Central memory CD8-positive, alpha-beta T cell (primary cell): ENCODE results near the gene NAA50.

ENCODE experiments used
- ATAC-seq: fragments of 150-1000 bp; cut with Tn5 transposase; replicated peaks from 2 replicates; pipeline ENCODE4 v1.10.0; 2022; ENCODE audit warnings: mild to moderate bottlenecking, moderate FRiP score, moderate number of reproducible peaks; ENCODE audit not compliant: poor library complexity, severe bottlenecking; ENCODE audit errors: extremely low read depth
- DNase-seq, 2 donors: peaks; one replicate each; pipeline ENCODE4 v3.0.0; 2021; ENCODE audit warnings: low spot score in 2 of 2
- H3K27ac Mint-ChIP-seq: one replicate; pipeline ENCODE4 v1.8.0; 2022; ENCODE audit warnings: low read depth, mild to moderate bottlenecking, moderate library complexity, mixed read lengths
- H3K27me3 Mint-ChIP-seq: one replicate; pipeline ENCODE4 v1.8.0; 2022; ENCODE audit warnings: mixed read lengths
- H3K36me3 Mint-ChIP-seq: one replicate; pipeline ENCODE4 v1.8.0; 2022; ENCODE audit warnings: mild to moderate bottlenecking, moderate library complexity, mixed read lengths; ENCODE audit not compliant: insufficient read depth
- H3K4me1 Mint-ChIP-seq: one replicate; pipeline ENCODE4 v1.8.0; 2022; ENCODE audit warnings: mixed read lengths
- H3K4me3 Mint-ChIP-seq: one replicate; pipeline ENCODE4 v1.8.0; 2022; ENCODE audit warnings: mild to moderate bottlenecking, moderate library complexity, mixed read lengths
- H3K9me3 Mint-ChIP-seq: one replicate; pipeline ENCODE4 v1.8.0; 2022; ENCODE audit warnings: mixed read lengths

NAA50 gene

DNA sequence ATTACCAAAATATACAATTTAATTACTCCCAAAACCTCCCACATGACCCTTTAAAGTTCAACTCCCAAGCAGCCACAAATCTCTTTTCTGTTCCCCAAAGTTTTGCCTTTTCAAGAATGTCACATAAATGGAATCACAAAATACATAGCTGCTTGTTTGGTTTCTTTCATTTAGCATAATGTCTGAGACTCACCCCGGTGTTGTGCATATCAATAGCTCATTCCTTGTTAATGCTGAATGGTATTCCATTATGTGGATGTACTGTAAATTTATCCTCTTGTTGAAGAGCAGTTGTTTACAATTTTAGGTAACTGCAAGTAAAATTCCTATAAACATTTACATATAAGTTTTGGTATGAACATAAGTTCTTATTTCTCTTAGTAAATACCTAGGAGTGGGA is 15.5 kb downstream of the NAA50 start:
- ATAC-seq (no peak), DNase-seq (no peak)
- Mint-ChIP-seq H3K9me3 (no peaks in the 10 kb centered on the region), H3K4me3 (no peak overlapping the region), H3K4me1 (peaks cover 49% of the 10 kb centered on the region), H3K27ac (peak overlapping the region; percentile 29), H3K27me3 (no peaks in the 10 kb centered on the region), H3K36me3 (peaks cover 32% of the 10 kb centered on the region)

DNA sequence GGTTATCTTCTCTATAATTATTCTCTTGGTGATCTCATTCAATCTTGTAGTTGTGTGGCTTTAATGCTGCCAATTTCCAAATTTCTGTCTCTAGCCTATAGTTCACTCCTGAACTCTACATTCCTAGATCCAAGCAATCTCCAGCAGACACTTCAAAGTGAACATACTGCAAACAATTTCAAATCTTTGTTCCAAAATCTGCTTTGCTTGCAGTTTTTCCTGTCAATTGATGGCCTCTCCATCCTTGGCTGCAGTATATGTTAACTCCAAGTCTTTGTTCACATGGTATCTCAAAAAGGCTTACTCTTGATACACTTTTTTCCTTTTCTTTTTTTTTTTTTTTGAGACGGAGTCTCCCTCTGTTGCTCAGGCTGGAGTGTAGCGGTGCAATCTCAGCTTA is 17.4 kb downstream of the NAA50 start:
- Mint-ChIP-seq H3K9me3 (no peaks in the 10 kb centered on the region), H3K36me3 (peaks cover 32% of the 10 kb centered on the region), H3K4me3 (no peak overlapping the region), H3K27me3 (no peaks in the 10 kb centered on the region), H3K4me1 (peaks cover 45% of the 10 kb centered on the region), H3K27ac (peak overlapping the region; percentile 57)
- ATAC-seq (no peak), DNase-seq (no peak)

DNA sequence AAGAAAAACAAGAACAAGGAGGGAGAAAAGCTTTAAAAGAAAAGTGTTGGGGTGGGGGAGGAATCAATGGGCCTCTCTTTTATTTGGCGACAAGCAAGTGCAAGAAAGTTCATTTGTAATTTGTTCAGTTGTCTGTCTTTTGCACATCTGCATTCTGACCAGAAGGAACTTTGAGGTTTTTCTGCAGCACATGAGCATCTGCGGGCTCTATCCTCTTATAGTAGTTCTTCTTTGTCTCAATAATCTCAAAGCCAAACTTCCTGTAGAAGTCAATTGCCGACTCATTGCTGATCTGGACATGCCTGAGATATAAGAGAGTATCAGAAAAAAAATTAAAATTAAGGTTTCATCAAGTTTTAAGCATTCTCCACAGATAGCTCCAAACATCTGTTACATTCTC is 24.4 kb downstream of the NAA50 start:
- H3K4me1 Mint-ChIP-seq, result peaks cover 15% of the 10 kb centered on the region
- DNase-seq (no peak), ATAC-seq (no peak)
- no peaks in the 10 kb centered on the region for H3K27me3 Mint-ChIP-seq
- peaks cover 25% of the 10 kb centered on the region for H3K36me3 Mint-ChIP-seq
- no peak overlapping the region for H3K27ac Mint-ChIP-seq
- H3K9me3 Mint-ChIP-seq, result no peaks in the 10 kb centered on the region
- no peak overlapping the region for H3K4me3 Mint-ChIP-seq

DNA sequence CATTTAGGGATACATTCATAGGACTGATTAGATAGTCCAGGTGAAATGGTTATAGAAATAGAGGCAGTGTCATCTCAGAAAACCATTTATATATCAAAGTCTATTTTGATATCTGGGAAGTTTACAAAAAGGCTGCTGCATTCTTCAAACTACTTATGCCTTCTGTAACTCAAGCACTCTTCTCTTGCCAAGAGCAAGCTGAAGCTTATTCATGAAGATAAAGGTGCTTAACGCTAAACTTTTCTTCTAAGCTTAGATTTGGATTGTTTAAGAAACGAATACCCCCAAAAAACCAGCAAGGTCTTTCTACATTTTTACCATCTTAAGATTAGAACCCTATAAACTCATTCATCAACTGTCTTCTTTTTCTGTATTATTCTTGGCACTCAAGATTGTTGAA is 26.3 kb downstream of the NAA50 start:
- ATAC-seq, result no peak
- Mint-ChIP-seq H3K27me3 (no peaks in the 10 kb centered on the region), H3K36me3 (peaks cover 27% of the 10 kb centered on the region), H3K9me3 (no peaks in the 10 kb centered on the region), H3K4me3 (no peak overlapping the region), H3K4me1 (peaks cover 12% of the 10 kb centered on the region), H3K27ac (no peak overlapping the region)
- no peak for DNase-seq

GRCh38 chr3:113719294-113719693 is 26.8 kb downstream of the NAA50 start:
- Mint-ChIP-seq H3K27me3 (no peaks in the 10 kb centered on the region), H3K9me3 (no peaks in the 10 kb centered on the region), H3K4me3 (no peak overlapping the region), H3K36me3 (peaks cover 26% of the 10 kb centered on the region), H3K4me1 (peaks cover 7% of the 10 kb centered on the region), H3K27ac (no peak overlapping the region)
- ATAC-seq (no peak), DNase-seq (no peak)

- H3K27ac Mint-ChIP-seq, result no peak overlapping the region
- ATAC-seq, result no peak
- H3K4me1 Mint-ChIP-seq, result no peaks in the 10 kb centered on the region
These were observed 28.2 kb downstream of the NAA50 start for GRCh38 chr3:113717818-113718217.

GRCh38 chr3:113717308-113717707 is 28.7 kb downstream of the NAA50 start:
- Mint-ChIP-seq H3K27me3 (no peaks in the 10 kb centered on the region), H3K4me1 (peaks cover 4% of the 10 kb centered on the region), H3K4me3 (no peak overlapping the region), H3K27ac (no peak overlapping the region), H3K9me3 (no peaks in the 10 kb centered on the region), H3K36me3 (peaks cover 23% of the 10 kb centered on the region)
- DNase-seq, result no peak
- ATAC-seq, result no peak

More at GRCh38 chr3:113717818-113718217, 28.2 kb downstream of the NAA50 start:
- Mint-ChIP-seq H3K36me3 (peaks cover 24% of the 10 kb centered on the region), H3K9me3 (no peaks in the 10 kb centered on the region), H3K27me3 (no peaks in the 10 kb centered on the region), H3K4me3 (no peak overlapping the region)
- no peak for DNase-seq

GRCh38 chr3:113714702-113715101 is 31.3 kb downstream of the NAA50 start:
- Mint-ChIP-seq H3K36me3 (peaks cover 7% of the 10 kb centered on the region), H3K9me3 (no peaks in the 10 kb centered on the region)
- DNase-seq, result no peak

DNA sequence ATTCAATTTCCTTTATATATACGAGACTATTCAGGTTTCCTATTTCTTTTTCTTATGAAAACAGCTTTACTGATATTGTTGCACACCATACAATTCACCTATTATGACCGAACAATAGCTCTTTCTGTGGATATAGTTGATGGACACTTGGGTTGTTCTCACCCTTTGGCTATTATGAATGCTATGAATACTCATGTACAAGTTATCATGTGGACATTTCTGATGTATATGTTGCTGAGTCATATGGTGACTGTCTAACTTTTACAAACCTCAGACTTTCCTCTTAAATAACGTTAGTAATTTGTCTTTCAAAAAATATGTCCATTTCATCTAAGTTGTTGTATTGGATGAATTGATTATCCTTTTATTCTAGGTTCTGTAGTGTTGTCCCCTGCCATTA is 33.9 kb downstream of the NAA50 start:
- Mint-ChIP-seq H3K4me1 (peaks cover 7% of the 10 kb centered on the region), H3K9me3 (no peaks in the 10 kb centered on the region), H3K27me3 (peaks cover 20% of the 10 kb centered on the region), H3K36me3 (peaks cover 7% of the 10 kb centered on the region), H3K4me3 (no peak overlapping the region), H3K27ac (no peak overlapping the region)
- DNase-seq (no peak), ATAC-seq (no peak)

More at GRCh38 chr3:113714702-113715101, 31.3 kb downstream of the NAA50 start:
- Mint-ChIP-seq H3K27ac (no peak overlapping the region), H3K27me3 (no peaks in the 10 kb centered on the region), H3K4me1 (peaks cover 7% of the 10 kb centered on the region), H3K4me3 (no peak overlapping the region)
- ATAC-seq, result no peak

GRCh38 chr3:113707835-113708234 is 38.2 kb downstream of the NAA50 start:
- Mint-ChIP-seq H3K27me3 (peaks cover 32% of the 10 kb centered on the region), H3K4me3 (no peak overlapping the region), H3K9me3 (no peaks in the 10 kb centered on the region), H3K36me3 (peaks cover 3% of the 10 kb centered on the region), H3K27ac (no peak overlapping the region), H3K4me1 (peaks cover 7% of the 10 kb centered on the region)
- ATAC-seq (no peak), DNase-seq (no peak)

GRCh38 chr3:113698956-113699355 is 47.1 kb downstream of the NAA50 start:
- Mint-ChIP-seq H3K27ac (no peak overlapping the region), H3K36me3 (peaks cover 6% of the 10 kb centered on the region), H3K9me3 (no peaks in the 10 kb centered on the region), H3K27me3 (no peaks in the 10 kb centered on the region), H3K4me1 (peaks cover 12% of the 10 kb centered on the region), H3K4me3 (no peak overlapping the region)
- DNase-seq, result no peak
- no peak for ATAC-seq

- no peak overlapping the region for H3K4me3 Mint-ChIP-seq
- no peaks in the 10 kb centered on the region for H3K9me3 Mint-ChIP-seq
- peaks cover 19% of the 10 kb centered on the region for H3K4me1 Mint-ChIP-seq
- DNase-seq (no peak), ATAC-seq (no peak)
- H3K27me3 Mint-ChIP-seq, result no peaks in the 10 kb centered on the region
- H3K36me3 Mint-ChIP-seq, result peaks cover 6% of the 10 kb centered on the region
- no peak overlapping the region for H3K27ac Mint-ChIP-seq
These were observed 47.8 kb downstream of the NAA50 start for GRCh38 chr3:113698213-113698742.

- H3K27me3 Mint-ChIP-seq, result no peaks in the 10 kb centered on the region
- peaks cover 22% of the 10 kb centered on the region for H3K4me1 Mint-ChIP-seq
- no peak for DNase-seq
- ATAC-seq, result no peak
- no peak overlapping the region for H3K27ac Mint-ChIP-seq
- H3K36me3 Mint-ChIP-seq, result peaks cover 6% of the 10 kb centered on the region
- no peak overlapping the region for H3K4me3 Mint-ChIP-seq
- no peaks in the 10 kb centered on the region for H3K9me3 Mint-ChIP-seq
These were observed 48.5 kb downstream of the NAA50 start for GRCh38 chr3:113697500-113698090.
